HK-2 (cell line): ENCODE measurements around the gene C12orf76.
"Not testable (repeated sequence)": the region's sequence is repeated elsewhere in the genome, so short reads cannot be mapped to it uniquely, and the experiment has no call there.

Experiments
- DNase-seq: peaks from one replicate; pipeline ENCODE4 v3.0.0-alpha.2; 2018; ENCODE audit not compliant: unreplicated experiment

C12orf76 gene, protein sequence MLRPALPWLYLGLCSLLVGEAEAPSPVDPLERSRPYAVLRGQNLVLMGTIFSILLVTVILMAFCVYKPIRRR

DNA sequence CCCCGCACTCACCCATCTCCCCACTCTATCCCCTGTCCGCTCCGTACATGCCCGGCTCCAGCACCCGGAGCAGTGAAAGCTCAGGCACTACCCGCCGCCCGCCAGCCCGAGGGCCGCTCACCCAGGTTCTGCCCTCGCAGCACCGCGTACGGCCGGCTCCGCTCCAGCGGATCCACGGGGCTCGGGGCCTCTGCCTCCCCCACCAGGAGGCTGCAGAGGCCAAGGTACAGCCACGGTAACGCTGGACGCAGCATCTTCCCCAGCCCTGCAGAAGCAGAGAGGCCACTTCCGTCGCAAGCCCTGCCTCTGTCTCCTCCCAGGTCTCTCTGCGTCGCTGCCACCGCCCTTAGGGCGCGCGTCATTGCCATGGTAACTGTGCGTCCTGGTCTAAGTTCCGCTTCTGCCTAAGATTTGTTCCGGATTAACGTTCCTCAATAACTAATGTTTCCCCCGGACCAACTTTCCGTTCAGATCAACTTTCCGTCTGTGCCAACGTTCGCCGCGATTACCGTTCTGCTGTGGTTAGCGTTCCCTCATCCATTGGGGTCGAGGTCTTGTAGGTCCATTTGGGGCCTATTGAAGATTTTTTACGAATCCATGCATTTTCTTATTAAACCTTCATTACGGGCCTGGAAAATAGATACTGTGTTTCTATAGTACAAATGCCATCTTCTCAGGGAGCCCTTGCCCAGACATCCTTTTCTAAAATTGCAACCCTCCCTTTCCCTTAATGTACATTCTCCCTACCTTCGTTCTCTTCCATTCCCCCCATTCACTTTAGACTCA lies at the start of gene C12orf76:
Gene C12orf76, minus strand, starts transcription at position 281 of the 786 bp plus-strand sequence. Its CDS starts 27 bp downstream, at position 254.
- DNase-seq: peak; percentile 94

DNA sequence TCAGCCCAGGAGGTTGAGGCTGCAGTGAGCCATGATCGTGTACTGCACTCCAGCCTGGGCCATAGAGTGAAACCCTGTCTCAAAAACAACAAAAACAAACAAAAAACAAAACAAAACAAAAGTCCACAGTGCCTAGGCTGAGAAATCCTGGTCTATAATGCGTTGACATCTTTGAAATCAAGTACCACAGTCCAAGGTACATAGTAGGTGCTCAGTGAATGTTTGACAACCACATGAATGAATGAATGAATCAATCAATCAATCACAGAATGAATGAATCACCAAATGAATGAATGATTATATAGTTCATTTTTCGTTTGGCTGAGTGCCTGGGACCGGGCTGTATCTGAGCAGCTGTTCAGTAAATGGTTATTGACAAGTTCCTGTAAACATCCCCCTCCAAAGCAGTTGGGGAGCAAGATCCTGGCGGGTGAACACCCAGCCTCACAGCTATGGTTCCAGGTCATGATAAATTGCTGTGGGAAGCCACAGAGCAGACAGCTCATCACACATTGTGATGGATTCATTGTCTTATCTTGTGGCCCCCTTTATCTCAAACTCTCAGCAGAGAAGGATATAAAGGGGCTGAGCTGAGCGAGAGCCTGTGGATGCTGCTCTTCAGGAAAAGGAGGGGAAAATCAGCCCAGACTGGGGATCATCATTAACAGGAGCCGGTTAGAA lies 45.4 kb upstream of the C12orf76 start:
- DNase-seq: no peak

DNA sequence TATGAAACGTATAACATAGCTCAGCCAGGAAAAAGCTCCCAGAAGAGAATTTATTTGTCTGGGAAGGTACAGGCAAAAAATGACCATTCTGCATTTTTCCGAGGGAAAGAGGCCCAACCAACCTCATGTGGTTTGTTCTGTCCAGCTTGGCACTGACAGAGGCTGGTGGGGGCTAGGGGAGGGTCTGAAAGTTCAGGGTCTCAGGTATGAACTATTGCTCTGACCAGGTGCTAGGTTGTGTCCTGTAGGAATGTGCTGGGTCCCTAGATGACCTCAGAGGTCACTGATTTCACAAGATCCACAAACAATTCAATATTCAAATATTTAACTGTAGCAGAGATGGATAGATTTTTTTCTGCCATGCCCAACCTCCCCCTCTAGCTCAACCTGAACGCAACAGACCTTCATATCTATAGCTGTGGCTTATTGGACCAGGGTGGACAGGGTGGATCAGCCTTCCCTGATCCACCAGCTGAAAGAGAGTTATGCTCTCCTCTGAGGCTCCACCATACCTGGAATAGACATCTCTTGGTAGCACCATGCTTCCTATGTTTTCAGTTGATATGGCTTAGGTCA lies 42.9 kb upstream of the C12orf76 start:
- DNase-seq: no peak

GRCh38 chr12:110090266-110091135 lies 42.2 kb upstream of the C12orf76 start:
- DNase-seq: no peak

GRCh38 chr12:110088936-110089335 lies 40.6 kb upstream of the C12orf76 start:
- no peak for DNase-seq

- not testable (repeated sequence) for DNase-seq
These were observed 39.9 kb upstream of the C12orf76 start for GRCh38 chr12:110088216-110088615.

DNA sequence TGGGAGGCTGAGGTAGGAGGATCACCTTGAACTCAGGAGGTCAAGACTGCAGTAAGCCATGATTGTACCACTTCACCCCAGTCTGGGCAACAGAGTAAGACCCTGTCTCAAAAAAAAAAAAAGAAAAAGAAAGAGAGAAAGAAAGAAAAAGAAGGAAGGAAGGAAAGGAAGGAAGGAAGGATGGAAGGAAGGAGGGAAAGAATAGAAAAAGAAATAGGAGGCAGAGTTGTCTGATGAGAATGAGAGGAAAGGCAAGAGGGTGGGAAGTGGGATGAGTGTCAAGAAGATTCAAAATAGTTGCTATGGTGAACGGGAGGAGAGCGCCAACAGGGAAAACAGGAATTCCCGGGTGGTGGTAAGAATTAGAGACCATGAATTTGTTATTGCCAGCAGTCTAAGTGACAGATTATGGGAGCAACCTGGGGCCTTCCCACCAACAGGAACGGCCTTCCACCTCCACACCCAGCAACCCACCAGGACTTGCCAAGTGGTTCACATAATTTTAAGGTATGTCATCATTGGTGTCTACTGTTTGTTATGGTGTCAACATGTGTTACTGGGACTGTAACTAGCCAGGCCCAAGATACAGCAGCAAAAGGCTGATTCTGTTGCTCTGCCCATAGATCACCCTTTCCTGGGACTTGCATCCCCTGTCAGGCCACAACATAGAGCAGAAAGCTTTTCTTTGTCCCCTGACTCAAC lies 36.1 kb upstream of the C12orf76 start:
- DNase-seq: no peak

- DNase-seq: no peak
These were observed 32.1 kb upstream of the C12orf76 start for GRCh38 chr12:110080410-110080809.

DNA sequence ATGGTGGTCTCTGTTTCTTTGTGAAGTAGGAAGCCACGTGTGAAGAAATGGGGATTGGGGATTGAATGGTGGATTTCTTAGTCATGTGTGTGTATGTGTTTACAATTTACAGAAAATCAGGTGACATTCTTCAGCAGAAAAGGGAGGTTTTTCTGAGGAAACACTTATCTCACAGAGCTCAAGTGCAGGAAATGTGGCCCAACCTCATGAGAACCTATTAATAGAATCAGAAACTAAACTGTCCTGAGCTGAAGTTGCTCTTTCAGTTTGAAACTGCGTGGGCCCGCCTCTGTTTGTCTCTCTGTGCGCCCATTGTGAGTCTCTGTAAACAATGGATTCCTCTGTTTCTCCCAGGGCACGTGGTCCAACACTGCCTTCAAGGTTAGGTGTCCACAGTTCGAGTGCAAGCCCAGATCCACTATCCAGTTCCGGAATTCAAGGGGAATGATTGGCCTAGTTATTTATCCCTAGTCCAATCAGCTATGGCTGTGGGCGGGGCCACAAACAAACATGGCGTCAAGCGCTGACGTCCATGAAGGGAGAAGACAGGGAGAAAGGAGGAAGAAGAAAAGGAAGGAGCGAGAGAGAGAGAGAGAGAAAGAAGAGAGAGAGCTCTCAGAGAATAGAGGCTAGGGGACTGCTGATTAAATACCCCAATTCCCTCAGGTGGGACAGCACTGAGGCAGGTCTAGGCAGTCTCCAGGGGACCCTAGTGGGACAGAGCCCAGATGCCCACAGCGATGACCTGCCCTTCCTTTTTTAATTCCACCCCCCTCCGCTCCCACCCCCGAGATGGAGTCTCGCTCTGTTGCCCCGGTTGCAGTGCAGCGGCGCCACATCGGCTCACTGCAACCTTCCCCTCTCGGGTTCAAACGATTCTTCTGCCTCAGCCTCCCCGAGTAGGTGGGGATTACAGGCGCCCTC lies 31.4 kb upstream of the C12orf76 start:
- no peak for DNase-seq

DNA sequence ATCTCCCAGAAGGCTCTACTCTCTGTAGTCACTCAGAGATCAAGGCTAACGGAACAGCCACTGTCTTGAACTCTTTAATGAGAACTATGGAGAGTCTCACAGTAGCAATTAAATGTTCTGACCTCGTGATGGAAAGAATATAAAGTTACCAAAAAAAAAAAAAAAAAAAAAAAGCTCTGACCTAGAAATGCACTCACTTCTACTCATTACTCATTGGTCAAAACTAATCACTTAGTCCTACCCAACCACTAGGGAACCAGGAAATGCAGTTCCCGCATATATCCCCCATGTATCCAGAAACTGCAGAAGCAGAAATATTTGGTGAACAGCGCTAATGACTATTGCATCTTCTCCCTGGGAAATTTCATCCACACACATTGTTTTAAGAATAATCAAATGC lies 29.5 kb upstream of the C12orf76 start:
- no peak for DNase-seq

- DNase-seq: no peak
These were observed 27.6 kb upstream of the C12orf76 start for GRCh38 chr12:110075880-110076279.

- no peak for DNase-seq
These were observed 25.8 kb upstream of the C12orf76 start for GRCh38 chr12:110074089-110074488.

- no peak for DNase-seq
These were observed 24.9 kb upstream of the C12orf76 start for GRCh38 chr12:110073049-110073831.

DNA sequence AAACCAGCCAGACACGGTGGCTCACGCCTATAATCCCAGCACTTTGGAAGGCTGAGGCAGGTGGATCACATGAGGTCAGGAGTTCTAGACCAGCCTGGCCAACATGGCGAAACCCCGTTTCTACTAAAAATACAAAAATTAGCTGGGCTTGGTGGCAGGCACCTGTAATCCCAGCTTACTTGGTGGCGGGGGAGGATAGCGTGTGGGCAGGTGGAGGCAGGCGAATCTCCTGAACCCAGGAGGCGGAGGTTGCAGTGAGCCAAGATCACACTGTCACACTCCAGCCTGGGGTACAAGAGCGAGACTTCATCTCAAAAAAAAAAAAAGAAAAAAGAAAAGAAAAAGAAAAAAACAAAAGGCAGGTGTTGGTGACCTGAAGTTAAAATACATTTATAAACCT lies 24.3 kb upstream of the C12orf76 start:
- DNase-seq: not testable (repeated sequence)

GRCh38 chr12:110071967-110072366 lies 23.6 kb upstream of the C12orf76 start:
- DNase-seq: no peak

DNA sequence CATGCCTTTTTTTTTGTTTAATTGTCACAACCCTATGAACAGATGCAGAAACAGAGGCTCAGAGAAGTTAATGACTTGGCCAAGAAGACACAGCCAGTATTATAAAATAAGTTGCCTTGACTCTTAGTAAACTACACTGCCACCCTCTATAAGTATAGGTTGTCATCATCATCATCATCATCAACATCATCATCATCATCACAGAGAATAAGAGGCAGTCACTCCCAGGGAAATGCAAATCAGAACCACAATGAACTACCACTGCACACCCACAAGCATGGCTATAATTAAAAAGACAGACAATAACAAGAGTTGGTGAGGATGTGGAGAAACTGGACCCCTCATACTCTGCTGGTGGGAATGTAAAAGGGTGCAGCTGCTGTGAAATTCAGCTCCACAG lies 23.2 kb upstream of the C12orf76 start:
- no peak for DNase-seq

- no peak for DNase-seq
These were observed 20.3 kb upstream of the C12orf76 start for GRCh38 chr12:110068654-110069053.

DNA sequence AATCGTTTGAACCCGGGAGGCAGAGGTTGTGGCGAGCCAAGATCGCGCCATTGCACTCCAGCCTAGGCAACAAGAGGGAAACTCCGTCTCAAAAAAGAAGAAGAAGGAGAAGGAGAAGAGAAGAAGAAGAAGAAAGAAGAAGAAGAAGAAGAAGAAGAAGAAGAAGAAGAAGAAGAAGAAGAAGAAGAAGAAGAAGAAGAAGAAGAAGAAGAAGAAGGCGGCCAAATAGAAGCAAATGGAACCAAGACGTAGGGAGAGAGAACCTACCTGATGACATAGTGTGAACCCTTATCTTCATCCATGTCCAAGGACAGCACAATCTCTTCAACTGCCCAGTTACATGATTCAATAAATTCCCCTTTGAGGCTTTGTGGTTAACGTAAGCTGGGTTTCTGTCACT lies 19.8 kb upstream of the C12orf76 start:
- DNase-seq: not testable (repeated sequence)

- DNase-seq: no peak
These were observed 19.2 kb upstream of the C12orf76 start for GRCh38 chr12:110067531-110067930.
